Measurements from ENCODE around the gene SRBD1. TPM values are rescaled to one million over a fixed set of nuclear protein-coding genes. Genes with fewer than 3 reads are reported as not detected.

Gene SRBD1
- total and polyA plus RNA-seq, 2 experiments from 2014 or later = 27.4 to 46.3 TPM

DNA sequence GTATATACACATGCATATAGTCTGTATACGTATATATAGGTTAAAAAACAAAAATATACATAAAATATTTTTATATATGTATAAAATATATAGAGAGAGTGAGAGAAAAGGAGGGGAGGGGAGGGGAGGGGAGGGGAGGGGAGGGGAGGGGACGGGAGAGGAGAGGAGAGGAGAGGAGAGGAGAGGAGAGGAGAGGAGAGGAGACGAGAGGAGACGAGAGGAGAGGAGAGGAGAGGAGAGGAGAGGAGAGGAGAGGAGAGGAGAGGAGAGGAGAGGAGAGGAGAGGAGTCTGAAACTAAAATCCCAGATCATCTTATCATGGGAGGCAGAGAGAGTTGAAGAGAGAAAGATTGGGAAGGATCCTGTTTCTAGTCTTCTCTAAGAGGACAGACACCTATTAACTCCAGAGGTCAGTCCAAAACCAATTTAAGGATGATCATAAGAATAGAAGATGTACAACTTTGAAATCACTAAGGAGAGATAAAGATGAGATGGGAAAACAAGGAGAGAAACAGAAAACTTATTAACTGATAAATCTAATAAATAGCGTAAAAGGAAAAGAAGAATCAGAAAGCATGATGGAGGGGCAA is 195.4 kb downstream of the SRBD1 start:
- Histone ChIP-seq H3K36me3 (ENCODE audit: insufficient read depth) (no peaks in the 10 kb centered on the region), H4K20me1 (replicated peaks; ENCODE audit: insufficient read depth) (no peaks in the 10 kb centered on the region), H3K4me2 (no peak overlapping the region), H3K27me3 (ENCODE audit: insufficient read depth) (no peaks in the 10 kb centered on the region), H3F3A (replicated peaks; ENCODE audit: low read depth) (no peaks in the 10 kb centered on the region), H3K27ac (ENCODE audit: low read depth) (no peak overlapping the region), H2AFZ (no peak overlapping the region), H3K9me2 (ENCODE audit: insufficient read depth) (0 out of 2 replicates have a peak, but pooled peaks cover 3% of the 10 kb centered on the region), H3K4me3 (no peak overlapping the region), H3K4me1 (ENCODE audit: insufficient read depth) (peaks cover 15% of the 10 kb centered on the region), H3K79me2 (replicated peaks; ENCODE audit: insufficient read depth) (no peaks in the 10 kb centered on the region)
- peaks cover 23% of the 10 kb centered on the region for H3K4me1 Mint-ChIP-seq
- H3K4me3 Mint-ChIP-seq = no peak overlapping the region
- TF ChIP-seq CREB1 (CRISPR knock-in tag; IDR thresholded peaks at IDR 0.05; ENCODE audit: low read depth) (no peak), ZNF331 (CRISPR knock-in tag; IDR thresholded peaks at IDR 0.05; ENCODE audit: low read depth) (no peak), EZH2 (IDR thresholded peaks at IDR 0.05; ENCODE audit: low read depth, unreplicated experiment) (no peak)
- TF ChIP-seq, protein P1, sequence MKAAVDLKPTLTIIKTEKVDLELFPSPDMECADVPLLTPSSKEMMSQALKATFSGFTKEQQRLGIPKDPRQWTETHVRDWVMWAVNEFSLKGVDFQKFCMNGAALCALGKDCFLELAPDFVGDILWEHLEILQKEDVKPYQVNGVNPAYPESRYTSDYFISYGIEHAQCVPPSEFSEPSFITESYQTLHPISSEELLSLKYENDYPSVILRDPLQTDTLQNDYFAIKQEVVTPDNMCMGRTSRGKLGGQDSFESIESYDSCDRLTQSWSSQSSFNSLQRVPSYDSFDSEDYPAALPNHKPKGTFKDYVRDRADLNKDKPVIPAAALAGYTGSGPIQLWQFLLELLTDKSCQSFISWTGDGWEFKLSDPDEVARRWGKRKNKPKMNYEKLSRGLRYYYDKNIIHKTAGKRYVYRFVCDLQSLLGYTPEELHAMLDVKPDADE (IDR thresholded peaks at IDR 0.05) = no peak
- H3K27ac Mint-ChIP-seq = no peak overlapping the region; the same call in 1 of the 2 replicates
- DNase-seq (ENCODE audit: low spot score) = no peak
- no peak for ATAC-seq
- H3K27me3 Mint-ChIP-seq (ENCODE audit: insufficient read depth, low read depth, poor library complexity) = peaks cover 4% of the 10 kb centered on the region
- no peaks in the 10 kb centered on the region for H3K9me3 Mint-ChIP-seq
- H3K36me3 Mint-ChIP-seq (ENCODE audit: low read depth) = peaks cover 18% of the 10 kb centered on the region; the same call in 2 of the 3 replicates

DNA sequence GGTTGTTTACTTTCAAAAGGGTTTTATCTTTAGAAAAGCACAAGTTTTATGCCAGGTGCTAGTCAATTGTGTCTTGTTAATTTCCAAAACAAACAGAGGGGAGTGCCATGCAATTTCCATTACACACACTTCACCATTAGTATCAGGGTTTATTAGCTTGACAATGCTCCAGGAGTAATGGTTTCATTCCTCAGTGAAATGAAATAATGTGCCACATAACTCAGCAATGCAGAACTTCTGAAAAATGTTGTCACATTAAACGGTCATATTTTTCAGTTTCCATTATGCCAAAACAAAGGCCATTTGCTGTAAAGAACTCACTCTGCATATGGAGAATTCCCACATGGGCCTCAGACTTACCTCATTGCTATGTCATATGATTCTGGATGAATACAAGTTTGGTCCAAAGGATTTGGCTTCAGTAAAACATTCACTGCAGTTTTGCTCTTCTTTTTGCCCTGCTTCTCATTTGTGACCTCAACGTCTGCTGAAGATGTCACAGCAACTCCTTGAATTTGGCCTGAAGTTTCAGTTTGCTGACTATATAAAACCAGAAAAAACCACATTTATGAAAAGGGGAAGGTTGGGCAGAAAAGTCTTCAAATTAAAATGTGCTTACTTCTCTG is 198.2 kb downstream of the SRBD1 start:
- peak overlapping the region; percentile 94 for H3K27ac ChIP-seq (ENCODE audit: low read depth)
- H3K4me3 ChIP-seq = no peak overlapping the region
- H3K9me3 Mint-ChIP-seq = no peaks in the 10 kb centered on the region
- H3K9me2 ChIP-seq (ENCODE audit: insufficient read depth) = 0 out of 2 replicates have a peak, but pooled peaks cover 3% of the 10 kb centered on the region
- peaks cover 23% of the 10 kb centered on the region; the same call in 2 of the 3 replicates for H3K36me3 Mint-ChIP-seq (ENCODE audit: low read depth)
- peak overlapping the region; percentile 4; the same call in 2 of the 3 replicates for H3K4me3 Mint-ChIP-seq
- H3K36me3 ChIP-seq (ENCODE audit: insufficient read depth) = no peaks in the 10 kb centered on the region
- peak overlapping the region; percentile 10 for H3K4me2 ChIP-seq
- peaks cover 4% of the 10 kb centered on the region for H3K27me3 Mint-ChIP-seq (ENCODE audit: insufficient read depth, low read depth, poor library complexity)
- DNase-seq (ENCODE audit: low spot score) (peak; percentile 47), ATAC-seq (peak; percentile 75)
- H3K79me2 ChIP-seq (replicated peaks; ENCODE audit: insufficient read depth) = no peaks in the 10 kb centered on the region
- no peak overlapping the region for H2AFZ ChIP-seq
- H3F3A ChIP-seq (replicated peaks; ENCODE audit: low read depth) = no peaks in the 10 kb centered on the region
- no peaks in the 10 kb centered on the region for H3K27me3 ChIP-seq (ENCODE audit: insufficient read depth)
- peak overlapping the region; percentile 94 for H3K27ac Mint-ChIP-seq
- H3K4me1 ChIP-seq (ENCODE audit: insufficient read depth) = peaks cover 12% of the 10 kb centered on the region
- peaks cover 27% of the 10 kb centered on the region for H3K4me1 Mint-ChIP-seq
- H4K20me1 ChIP-seq (replicated peaks; ENCODE audit: insufficient read depth) = no peaks in the 10 kb centered on the region
- TF ChIP-seq CREB1 (CRISPR knock-in tag; IDR thresholded peaks at IDR 0.05; ENCODE audit: low read depth) (peak; percentile 63), EZH2 (IDR thresholded peaks at IDR 0.05; ENCODE audit: low read depth, unreplicated experiment) (no peak), STAT1 (IDR thresholded peaks at IDR 0.05; ENCODE audit: unreplicated experiment) (no peak), JUNB (IDR thresholded peaks at IDR 0.05; ENCODE audit: unreplicated experiment) (no peak), EZH2phosphoT487 (IDR thresholded peaks at IDR 0.05; ENCODE audit: unreplicated experiment) (no peak), POLR2AphosphoS5 (IDR thresholded peaks at IDR 0.05; ENCODE audit: low read depth) (no peak), NANOG (IDR thresholded peaks at IDR 0.05; ENCODE audit: borderline replicate concordance) (peak; percentile 98)
- TF ChIP-seq, protein P2, sequence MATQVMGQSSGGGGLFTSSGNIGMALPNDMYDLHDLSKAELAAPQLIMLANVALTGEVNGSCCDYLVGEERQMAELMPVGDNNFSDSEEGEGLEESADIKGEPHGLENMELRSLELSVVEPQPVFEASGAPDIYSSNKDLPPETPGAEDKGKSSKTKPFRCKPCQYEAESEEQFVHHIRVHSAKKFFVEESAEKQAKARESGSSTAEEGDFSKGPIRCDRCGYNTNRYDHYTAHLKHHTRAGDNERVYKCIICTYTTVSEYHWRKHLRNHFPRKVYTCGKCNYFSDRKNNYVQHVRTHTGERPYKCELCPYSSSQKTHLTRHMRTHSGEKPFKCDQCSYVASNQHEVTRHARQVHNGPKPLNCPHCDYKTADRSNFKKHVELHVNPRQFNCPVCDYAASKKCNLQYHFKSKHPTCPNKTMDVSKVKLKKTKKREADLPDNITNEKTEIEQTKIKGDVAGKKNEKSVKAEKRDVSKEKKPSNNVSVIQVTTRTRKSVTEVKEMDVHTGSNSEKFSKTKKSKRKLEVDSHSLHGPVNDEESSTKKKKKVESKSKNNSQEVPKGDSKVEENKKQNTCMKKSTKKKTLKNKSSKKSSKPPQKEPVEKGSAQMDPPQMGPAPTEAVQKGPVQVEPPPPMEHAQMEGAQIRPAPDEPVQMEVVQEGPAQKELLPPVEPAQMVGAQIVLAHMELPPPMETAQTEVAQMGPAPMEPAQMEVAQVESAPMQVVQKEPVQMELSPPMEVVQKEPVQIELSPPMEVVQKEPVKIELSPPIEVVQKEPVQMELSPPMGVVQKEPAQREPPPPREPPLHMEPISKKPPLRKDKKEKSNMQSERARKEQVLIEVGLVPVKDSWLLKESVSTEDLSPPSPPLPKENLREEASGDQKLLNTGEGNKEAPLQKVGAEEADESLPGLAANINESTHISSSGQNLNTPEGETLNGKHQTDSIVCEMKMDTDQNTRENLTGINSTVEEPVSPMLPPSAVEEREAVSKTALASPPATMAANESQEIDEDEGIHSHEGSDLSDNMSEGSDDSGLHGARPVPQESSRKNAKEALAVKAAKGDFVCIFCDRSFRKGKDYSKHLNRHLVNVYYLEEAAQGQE (IDR thresholded peaks at IDR 0.05; ENCODE audit: unreplicated experiment) = no peak
- TF ChIP-seq, protein P1 (IDR thresholded peaks at IDR 0.05) = no peak
- TF ChIP-seq, protein P3, sequence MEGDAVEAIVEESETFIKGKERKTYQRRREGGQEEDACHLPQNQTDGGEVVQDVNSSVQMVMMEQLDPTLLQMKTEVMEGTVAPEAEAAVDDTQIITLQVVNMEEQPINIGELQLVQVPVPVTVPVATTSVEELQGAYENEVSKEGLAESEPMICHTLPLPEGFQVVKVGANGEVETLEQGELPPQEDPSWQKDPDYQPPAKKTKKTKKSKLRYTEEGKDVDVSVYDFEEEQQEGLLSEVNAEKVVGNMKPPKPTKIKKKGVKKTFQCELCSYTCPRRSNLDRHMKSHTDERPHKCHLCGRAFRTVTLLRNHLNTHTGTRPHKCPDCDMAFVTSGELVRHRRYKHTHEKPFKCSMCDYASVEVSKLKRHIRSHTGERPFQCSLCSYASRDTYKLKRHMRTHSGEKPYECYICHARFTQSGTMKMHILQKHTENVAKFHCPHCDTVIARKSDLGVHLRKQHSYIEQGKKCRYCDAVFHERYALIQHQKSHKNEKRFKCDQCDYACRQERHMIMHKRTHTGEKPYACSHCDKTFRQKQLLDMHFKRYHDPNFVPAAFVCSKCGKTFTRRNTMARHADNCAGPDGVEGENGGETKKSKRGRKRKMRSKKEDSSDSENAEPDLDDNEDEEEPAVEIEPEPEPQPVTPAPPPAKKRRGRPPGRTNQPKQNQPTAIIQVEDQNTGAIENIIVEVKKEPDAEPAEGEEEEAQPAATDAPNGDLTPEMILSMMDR (conservative IDR thresholded peaks at IDR 0.05; ENCODE audit: low read depth in 2 of 2) = no peak
